Gastroesophageal sphincter (tissue), 3 donors: ENCODE results near the gene VEZF1.

ENCODE experiments used
- CTCF ChIP-seq, 4 experiments: fragments of 200-600 bp in 2 of 4; fragments of 450-650 bp in 2 of 4; sonication (generic) in 1 of 4; IDR thresholded peaks; one replicate each; pipeline ENCODE4 v1.5.1; 2017 to 2019; ENCODE audit warnings: antibody characterized with exemption in 4 of 4, mild to moderate bottlenecking in 2 of 4, moderate library complexity in 2 of 4
- EP300 ChIP-seq: sonication (generic); formaldehyde crosslinking; IDR thresholded peaks from one replicate; pipeline ENCODE4 v1.6.1; 2017; ENCODE audit warnings: antibody characterized with exemption, mild to moderate bottlenecking
- POLR2A ChIP-seq, 2 donors: fragments of 450-650 bp; IDR thresholded peaks; one replicate each; pipeline ENCODE4 v1.6.1; 2017; ENCODE audit warnings: antibody characterized with exemption in 2 of 2, mild to moderate bottlenecking in 2 of 2, moderate library complexity in 1 of 2

- TF ChIP-seq CTCF (IDR thresholded peaks at IDR 0.05) (no peak), POLR2A (IDR thresholded peaks at IDR 0.05) (no peak), EP300 (no peak)
Measured at GRCh38 chr17:57971572-57971971, 16.5 kb downstream of the VEZF1 start.
